ENCODE measurements around the gene HOXA5. TPM values are rescaled to one million over a fixed set of nuclear protein-coding genes. Genes with fewer than 3 reads are reported as not detected.
A peak's percentile ranks its signal among the peaks of the same experiment; 100 is the strongest.

HOXA5 gene
- total and polyA plus RNA-seq, 8 donors: 2.9 to 53.1 (median 10.7) TPM

- Histone ChIP-seq H3K36me3 (no peaks in the 10 kb centered on the region), H3K27ac (no peak overlapping the region), H3K9me3 (peaks cover 0 to 18% (median 0%) of the 10 kb centered on the region in 4 donors), H3K27me3 (peaks cover 60 to 100% (median 100%) of the 10 kb centered on the region in 3 donors), H3K4me1 (peaks cover 27 to 46% (median 42%) of the 10 kb centered on the region in 4 donors), H3K4me3 (peak overlapping the region in 1 of 4 donors; percentile 54)
- intact Hi-C loops (cut with DNase I; ENCODE audit: low total_unique reads): loop anchor here (10.0 kb wide), 1 partner anchor 1298 kb away; no protein-coding TSS in a partner anchor
- TF ChIP-seq POLR2A (IDR thresholded peaks at IDR 0.05) (no peak), CTCF (IDR thresholded peaks at IDR 0.05) (no peak), POLR2AphosphoS5 (IDR thresholded peaks at IDR 0.05) (no peak), EP300 (IDR thresholded peaks at IDR 0.05) (no peak)
- 8 to 23% (median 13%) methylated on average over 10 of the region's 10 CpGs for WGBS, 5 donors
- DNase-seq: no peak
Observed at GRCh38 chr7:27172315-27172774, 28.9 kb upstream of the HOXA5 start.

- 9 to 12% (median 11%) methylated on average over 30 of the region's 30 CpGs for WGBS, 5 donors
- H3K36me3 ChIP-seq: no peaks in the 10 kb centered on the region
- no peak for TF ChIP-seq EP300 (IDR thresholded peaks at IDR 0.05)
- no peak for TF ChIP-seq POLR2A (IDR thresholded peaks at IDR 0.05)
- TF ChIP-seq CTCF (IDR thresholded peaks at IDR 0.05): no peak
- no peak for TF ChIP-seq POLR2AphosphoS5 (IDR thresholded peaks at IDR 0.05)
- H3K27ac ChIP-seq: no peak overlapping the region
- H3K27me3 ChIP-seq: peaks cover 61 to 100% (median 100%) of the 10 kb centered on the region in 3 donors
- H3K9me3 ChIP-seq: peaks cover 0 to 18% (median 0%) of the 10 kb centered on the region in 4 donors
- intact Hi-C loops (cut with DNase I; ENCODE audit: low total_unique reads): loop anchor here (10.0 kb wide), 1 partner anchor 1297 kb away; no protein-coding TSS in a partner anchor
- peak overlapping the region in 1 of 4 donors; percentile 3 for H3K4me3 ChIP-seq
- no peak for DNase-seq
- H3K4me1 ChIP-seq: peaks cover 27 to 49% (median 45%) of the 10 kb centered on the region in 4 donors
Observed at GRCh38 chr7:27171637-27172314, 28.3 kb upstream of the HOXA5 start.

- 7 to 15% (median 8%) methylated on average over 8 of the region's 8 CpGs for WGBS, 5 donors
- no peak for DNase-seq
Observed at GRCh38 chr7:27171325-27171636, 27.8 kb upstream of the HOXA5 start.

More at GRCh38 chr7:27171325-27171636, 27.8 kb upstream of the HOXA5 start:
- no peak overlapping the region for H3K27ac ChIP-seq
- no peaks in the 10 kb centered on the region for H3K36me3 ChIP-seq
- peaks cover 66 to 100% (median 100%) of the 10 kb centered on the region in 3 donors for H3K27me3 ChIP-seq
- intact Hi-C loops (cut with DNase I; ENCODE audit: low total_unique reads): loop anchor here (10.0 kb wide), 1 partner anchor 1296 kb away; no protein-coding TSS in a partner anchor
- TF ChIP-seq POLR2A (IDR thresholded peaks at IDR 0.05) (no peak), EP300 (IDR thresholded peaks at IDR 0.05) (no peak), CTCF (IDR thresholded peaks at IDR 0.05) (no peak), POLR2AphosphoS5 (IDR thresholded peaks at IDR 0.05) (no peak)
- H3K4me1 ChIP-seq: peaks cover 27 to 54% (median 50%) of the 10 kb centered on the region in 4 donors
- no peak overlapping the region for H3K4me3 ChIP-seq
- peaks cover 0 to 20% (median 2%) of the 10 kb centered on the region in 4 donors for H3K9me3 ChIP-seq
